Suppressor macrophage (primary cell): ENCODE measurements around the gene ARMC12.

ENCODE experiments used
- DNase-seq, 4 experiments: peaks; one replicate each; pipeline ENCODE4 v3.0.0-alpha.2; 2020 to 2022

ARMC12 gene

DNA sequence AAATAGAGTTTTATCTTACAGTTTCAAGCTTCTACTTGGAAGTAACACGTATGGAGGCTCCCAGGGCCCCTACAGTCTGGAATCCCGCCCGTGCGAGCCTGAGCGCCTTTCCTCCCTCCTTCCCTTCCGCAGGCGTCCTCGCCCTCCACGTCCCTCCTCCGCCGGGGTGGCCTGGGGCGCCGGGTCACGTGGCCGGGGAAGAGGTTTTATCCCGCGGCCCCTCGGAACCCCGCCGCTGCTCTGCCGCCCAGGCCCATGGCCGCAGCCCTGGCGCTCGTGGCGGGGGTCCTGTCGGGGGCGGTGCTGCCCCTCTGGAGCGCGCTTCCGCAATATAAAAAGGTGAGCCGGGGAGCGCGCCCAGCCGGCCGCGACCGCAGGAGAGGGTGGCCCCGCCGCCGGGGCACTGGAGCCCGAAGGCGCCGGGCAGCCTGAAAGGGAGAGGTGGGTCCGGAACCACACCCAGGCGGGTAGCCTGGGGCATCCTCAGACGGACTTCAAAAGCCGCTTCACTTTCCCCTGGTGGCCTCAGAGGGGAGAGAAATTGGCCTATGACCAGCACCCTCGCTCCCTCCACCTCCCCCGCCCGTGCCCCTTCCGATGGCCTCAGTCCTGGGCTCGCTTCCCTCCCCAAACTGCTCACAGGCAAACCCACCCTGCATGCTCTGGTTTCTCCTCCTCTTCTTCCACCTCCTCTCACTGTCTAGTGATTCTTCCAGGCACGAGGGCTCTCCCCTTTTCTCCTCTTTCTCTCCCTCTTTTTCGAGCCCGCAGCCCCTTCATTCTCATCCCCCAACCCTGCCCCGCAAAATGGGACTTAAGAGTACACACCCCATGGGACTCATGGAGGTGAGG is 39.8 kb downstream of the ARMC12 start, which contains the start of gene CLPSL2:
TSS of gene CLPSL2 (plus strand) at position 235 of the 852 bp plus-strand sequence. CDS start at position 256, 21 bp downstream.
- peak in 3 of 4 experiments; percentile 15 to 43 (median 29) for DNase-seq

DNA sequence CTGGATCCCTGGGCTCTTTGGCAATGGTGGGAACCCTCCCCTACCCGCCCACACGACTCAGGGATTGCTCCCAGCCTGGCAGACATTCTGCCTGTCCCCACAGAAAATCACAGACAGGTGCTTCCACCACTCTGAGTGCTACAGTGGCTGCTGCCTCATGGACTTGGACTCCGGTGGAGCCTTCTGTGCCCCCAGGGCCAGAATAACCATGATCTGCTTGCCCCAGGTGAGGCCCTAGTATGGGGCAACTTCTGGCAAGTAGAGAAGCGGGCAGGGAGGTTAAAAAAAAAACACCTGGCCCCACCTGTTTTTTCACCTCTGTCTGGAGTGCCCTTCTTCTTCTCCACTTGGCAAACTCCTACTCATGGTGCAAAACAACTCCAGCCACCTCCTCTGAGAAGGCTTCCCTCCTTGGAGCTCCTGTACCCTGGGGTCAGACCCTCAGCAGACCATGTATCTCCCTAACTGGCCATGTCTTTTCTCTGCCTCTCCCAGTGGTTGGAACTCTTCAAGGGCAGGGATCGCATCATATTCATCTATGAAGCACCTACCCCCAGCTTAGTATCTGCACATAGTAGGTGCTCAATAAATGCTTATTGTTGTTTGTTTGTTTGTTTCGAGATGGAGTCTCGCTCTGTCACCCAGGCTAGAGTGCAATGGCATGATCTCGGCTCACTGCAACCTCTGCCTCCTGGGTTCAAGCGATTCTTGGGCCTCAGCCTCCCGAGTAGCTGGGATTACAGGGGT is 40.7 kb downstream of the ARMC12 start:
- DNase-seq = no peak

DNA sequence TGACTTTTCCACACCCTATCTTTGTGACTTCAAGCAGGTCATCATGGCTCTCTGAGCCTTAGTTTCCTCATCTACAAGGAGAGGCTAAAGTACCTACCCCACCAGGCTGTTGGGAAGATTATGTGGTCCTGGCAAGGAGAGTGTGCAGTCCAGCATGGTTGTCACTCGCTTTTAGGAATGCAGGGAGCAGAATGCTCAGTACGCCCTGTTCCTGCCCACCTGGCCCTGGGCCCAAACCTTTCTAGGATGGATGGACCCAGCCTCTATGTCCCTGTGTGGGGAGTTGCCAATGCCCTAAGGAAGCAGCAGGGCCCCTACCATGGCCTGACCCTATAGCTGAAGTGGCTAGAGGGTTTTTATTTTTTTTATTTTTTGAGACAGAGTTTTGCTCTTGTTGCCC is 41.6 kb downstream of the ARMC12 start:
- DNase-seq = no peak

DNA sequence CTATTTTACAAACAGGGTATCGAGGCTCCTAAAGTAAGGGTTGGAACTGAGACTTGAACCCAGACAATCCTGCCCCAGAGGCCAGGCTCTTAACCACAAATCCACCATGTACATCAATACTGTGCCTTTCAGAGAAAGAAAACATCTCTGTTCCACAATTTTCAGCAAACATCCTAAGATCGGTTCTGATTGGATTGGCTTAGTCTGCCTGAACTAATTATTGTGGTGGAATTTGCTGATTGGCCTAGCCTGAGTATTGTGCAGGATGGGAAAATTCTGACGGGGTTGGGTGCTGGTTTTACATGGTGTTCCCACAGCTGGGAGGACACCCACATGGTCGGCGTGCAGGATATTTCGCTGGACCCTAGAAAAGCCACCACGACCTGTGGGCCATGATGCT is 43.9 kb downstream of the ARMC12 start, which contains the start of gene CLPSL1:
TSS of gene CLPSL1 (plus strand) at position 301 of the 400 bp plus-strand sequence. CDS start at position 393, 92 bp downstream.
- DNase-seq = no peak

DNA sequence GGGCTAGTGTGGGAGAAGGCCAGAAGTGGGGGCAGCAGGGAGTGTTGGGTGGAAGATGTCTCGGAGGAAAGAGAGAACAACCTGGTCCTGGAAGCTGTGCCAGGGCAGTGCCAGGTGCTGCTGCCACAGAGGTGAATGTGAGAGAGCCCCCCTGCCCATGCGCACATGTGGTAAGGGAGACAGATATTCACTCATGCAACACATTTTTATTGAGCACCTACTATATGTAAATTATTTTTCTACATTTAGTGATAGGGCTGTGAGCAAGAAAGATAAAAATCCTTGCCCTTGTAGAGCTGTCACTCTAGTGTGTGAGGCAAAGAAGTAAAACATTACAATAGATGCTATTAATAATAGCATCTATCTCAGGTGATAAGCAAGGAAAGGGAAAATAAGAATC is 44.5 kb downstream of the ARMC12 start:
- DNase-seq = no peak

DNA sequence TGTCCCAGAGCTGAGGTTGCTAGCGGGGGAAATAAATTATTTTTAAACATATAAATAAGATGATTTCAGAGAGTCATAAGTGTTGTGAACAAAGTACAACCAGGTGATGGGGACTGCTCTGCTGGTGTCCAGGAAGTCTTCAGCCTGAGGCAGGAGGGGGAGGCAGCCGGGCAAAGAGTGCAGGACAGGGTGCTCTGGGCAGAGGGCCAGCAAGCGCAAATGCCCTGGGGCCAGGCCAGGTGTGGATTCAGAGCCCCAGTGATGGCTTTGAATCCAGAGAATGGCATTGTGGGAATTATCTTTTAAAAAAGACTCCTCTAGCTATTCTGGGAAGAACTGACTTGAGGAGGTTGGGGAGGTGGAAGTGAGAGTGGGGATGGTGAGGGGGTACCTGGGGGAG is 45.6 kb downstream of the ARMC12 start:
- DNase-seq = no peak

DNA sequence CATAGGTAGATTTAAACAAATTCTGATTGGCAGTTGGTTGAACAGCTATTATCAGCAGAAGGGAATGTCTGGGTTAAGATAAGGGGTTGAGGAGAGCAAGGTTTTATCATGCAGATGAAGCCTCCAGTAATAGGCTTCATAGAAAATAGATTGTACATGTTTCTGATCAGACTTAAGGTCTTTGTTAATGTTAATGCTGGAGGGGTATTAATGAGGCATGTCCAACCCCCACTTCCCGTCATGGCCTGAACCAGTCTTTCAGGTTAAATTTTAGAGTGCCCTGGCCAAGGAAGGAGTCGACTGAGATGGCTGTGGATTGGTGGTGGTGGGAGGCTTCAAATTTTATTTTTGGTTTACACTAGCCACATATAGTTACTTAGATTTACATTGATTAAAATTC is 47.4 kb downstream of the ARMC12 start:
- DNase-seq = no peak

DNA sequence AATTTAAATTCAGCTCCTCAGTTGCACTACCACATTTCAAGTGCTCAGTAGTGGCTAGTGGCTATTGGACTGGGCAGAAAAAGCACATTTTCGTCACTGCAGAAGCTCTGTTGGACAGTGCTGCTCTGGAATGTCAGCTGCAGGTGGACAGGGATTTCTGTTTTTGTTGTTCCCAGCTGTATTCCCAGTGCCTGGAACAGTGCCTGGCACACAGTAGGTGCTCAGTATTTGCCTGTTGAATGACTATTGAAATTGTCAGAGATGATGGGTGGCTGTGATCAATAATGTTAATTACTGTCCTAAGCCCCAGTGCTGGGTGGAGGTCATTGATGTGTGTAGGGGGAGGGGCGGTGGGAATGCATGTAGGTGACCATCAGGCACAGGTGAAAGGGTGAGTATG is 49.4 kb downstream of the ARMC12 start:
- DNase-seq = no peak

DNA sequence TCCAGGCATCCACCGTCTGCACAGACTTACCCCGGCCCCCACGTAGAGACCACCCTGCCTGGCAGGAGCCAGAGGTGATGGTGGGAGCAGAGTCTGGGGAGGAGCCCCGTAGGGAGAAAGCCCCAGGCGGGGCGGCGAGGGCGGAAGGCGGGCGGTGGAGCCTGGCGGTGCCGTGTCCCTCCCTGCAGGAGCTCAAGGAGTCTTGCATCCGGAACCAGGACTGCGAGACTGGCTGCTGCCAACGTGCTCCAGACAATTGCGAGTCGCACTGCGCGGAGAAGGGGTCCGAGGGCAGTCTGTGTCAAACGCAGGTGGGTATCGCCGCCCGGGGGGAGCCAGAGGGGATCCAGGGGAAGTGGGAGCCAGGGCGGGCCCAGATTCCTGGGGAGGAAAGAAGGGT is 50.0 kb downstream of the ARMC12 start:
- DNase-seq = no peak

DNA sequence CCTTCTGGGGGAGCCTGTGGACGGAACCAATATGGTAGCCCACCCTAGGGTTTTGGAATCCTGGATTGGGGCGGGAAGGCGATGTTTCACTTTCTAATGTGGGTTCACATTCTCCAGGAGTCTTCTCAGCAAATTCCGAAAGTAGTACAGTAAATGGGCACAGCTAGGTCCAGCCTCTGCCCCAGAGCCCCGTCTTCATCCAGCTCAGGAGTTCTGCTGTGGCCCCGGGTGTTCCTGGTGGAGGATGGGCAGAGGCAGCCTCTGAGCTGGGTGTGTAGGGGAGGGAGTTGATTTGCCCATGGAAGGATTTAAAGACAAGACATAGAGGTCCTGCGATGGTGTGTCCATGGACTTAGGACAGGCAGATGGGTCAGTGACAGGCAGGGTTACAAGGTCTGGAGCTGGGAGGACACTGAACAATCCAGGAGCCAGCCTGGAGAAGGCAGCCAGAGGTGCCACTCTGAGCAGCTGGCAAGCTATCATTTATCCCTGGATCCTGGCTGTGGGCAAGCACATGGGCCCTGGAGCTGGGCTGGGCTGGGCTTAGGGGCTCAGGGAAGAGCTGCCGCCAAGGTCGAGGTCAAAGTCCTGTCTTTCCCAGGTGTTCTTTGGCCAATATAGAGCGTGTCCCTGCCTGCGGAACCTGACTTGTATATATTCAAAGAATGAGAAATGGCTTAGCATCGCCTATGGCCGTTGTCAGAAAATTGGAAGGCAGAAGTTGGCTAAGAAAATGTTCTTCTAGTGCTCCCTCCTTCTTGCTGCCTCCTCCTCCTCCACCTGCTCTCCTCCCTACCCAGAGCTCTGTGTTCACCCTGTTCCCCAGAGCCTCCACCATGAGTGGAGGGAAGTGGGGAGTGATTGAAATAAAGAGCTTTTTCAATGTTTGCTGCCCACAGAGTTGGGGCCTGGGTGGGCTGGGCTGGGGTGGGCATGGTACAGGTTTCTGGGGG is 50.7 kb downstream of the ARMC12 start:
- no peak for DNase-seq

DNA sequence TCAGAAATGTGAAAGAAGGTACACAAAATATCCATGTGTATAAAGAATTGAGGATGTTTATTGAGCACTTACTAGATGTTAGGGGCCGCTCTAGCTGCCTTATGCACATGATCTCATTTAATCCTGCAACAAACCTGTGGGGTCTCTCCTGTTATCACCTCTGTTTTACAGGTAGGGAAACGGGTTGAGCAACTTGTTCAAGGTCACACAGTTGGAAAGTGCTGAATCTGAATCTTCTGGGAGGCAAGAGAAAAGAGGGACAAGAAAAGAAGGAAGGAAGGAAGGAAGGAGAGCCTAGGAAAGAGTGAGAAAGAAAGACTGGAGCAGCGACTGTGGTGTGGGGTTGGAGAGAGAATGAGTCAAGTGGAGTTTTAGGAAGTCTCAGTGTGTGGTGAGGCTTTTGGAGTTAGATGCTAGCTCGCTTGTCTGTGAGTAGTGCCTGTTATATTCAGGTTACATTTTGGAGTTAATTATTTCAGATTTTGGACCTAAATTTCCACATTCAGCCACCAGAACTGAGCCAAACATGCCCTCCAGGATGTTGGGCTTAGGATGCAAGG is 51.7 kb downstream of the ARMC12 start:
- DNase-seq = no peak

DNA sequence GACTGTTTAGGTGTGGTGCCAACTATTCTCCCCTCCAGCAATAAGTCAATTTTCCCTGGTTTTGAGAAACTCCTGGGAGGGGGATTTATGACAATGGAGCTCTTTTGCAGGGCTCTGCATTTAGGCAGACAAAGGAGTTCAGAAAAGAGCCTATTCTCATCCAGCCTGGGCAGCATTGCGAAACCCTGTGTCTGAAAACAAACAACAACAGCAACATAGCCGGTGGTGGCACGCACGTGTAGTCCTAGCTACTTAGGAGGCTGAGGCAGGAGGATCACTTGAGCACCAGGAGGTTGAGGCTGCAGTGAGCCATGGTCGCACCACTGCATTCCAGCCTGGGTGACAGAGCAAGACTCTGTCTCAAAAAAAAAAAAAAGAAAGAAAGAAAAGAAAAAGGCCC is 53.9 kb downstream of the ARMC12 start:
- no peak for DNase-seq

DNA sequence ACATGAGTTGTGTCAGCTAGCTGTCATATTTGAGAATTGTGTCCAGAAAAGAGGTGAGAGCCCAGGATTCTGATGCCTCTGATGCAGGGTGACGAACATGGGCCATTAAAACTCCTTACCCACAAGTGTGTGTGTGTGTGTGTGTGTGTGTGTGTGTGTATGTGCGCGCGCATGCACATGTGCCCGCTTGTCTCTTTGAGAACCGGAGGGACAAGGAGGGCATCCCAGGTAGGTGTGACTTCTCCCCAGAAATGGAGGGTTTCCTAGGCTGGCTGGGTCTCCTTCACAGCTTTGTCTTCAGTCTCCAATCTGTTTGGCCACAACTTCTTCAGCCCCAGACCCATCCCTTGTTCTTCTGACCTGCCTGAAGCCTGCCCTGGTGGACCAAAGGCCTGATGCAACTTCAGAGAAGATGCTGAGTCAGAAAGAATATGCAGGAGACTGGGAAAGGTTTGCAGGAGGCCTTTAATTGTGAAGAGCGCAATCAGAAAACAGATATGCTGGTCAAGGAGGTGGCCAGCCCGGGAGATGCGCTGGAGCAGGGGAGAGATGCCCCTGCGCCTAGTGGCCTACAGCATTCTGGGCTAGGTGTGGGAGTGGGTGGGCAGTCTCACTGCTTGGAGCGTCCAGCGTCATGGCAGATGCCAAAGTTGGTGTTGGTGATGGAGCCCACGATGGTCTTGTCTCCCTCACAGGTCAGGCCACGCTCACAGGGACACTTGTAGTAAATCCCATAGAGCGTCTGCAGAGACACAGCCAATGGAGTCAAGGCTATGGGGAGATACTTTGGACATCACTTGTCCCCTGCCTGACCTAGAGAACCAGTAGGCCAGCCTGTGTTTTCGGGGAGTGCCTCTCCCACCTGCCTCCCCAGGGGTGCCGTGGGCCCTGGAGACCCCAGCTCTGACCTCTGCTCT is 58.0 kb downstream of the ARMC12 start:
- no peak for DNase-seq

DNA sequence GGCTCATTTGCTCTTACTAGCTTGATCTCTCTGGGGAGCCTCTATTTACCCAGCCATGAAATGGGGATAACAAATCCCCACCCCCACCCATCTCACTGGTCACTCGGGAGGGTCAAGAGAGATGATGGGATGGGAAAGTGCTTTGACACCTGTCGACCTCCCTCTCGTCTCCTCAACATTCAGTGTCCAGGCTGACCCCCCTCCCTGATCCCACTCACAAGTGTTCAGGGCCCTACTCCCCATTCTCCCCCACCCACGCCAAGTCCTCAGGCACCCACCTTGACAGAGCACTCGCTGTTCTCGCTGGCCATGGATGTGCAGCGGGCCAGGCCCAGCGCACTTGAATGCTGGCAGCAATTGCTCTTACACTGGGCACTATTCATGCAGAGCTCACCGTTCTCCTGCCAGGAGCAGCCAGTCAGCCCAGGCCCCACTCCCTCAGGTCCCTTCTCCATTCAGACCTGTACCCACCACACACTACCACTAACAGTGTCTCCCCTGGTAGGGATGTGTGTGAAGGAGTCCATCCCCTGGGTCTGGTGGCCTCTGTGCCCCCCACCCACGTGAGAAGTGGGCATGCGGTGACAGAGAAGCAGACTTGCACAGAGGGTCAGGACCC is 58.7 kb downstream of the ARMC12 start:
- no peak for DNase-seq

DNA sequence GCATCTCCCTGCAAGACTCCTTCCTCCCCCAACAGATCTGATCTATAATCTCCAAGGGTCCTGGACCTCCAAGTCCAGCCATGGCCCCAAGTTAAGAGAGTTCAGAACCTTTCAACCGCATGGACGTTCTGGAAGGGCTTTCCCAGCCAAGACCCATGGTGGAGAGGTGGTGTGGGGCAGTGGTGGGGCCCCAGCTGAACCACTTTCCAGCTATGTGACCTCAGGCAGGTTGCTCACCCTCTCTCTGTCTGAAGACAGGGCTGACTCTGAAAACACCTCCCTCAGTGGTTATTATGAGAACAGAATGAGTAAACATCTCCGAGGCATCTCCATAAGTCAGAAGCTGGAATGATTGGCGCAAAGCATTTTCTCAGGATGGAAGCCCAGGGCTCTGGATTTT is 59.4 kb downstream of the ARMC12 start:
- no peak for DNase-seq

DNA sequence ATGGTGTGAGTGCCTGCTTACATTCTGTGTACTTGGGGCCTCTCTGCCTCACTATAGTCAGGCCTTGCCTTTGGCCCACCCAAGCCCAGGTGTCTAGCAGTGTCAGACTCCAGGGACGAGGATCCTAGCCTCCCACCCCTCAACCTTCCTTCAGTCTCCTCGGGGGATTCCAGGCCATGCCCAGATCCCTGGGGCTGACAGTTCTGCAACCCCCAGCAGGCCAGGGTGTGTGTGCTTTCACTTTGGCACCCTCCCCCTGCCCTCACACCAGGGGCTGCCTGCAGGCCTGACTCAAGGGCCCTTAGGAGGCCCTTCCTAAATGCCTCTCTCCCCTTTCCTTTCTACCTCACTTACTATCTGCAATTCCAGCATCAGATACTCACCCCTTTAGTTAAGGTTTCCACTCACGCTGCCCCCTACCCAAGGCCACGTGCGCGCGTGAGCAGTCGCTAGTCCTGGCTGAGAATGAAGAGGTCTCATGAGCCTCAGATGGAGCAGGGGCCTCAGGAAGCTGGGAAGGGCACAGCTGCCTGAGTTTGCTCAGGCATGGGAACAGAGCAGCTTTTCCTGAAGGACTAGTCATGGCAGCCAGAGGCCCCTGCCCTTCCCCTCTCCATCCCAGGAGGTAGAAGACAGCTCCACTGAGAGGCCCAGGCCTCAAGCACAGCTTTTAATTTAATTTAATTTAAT is 61.1 kb downstream of the ARMC12 start:
- no peak for DNase-seq
